GM19239 (cell line): ENCODE data around the gene MSS51.

Source experiments
- DNase-seq: peaks from one replicate; pipeline ENCODE4 v3.0.0; 2011; ENCODE audit warnings: low spot score; ENCODE audit not compliant: insufficient read length
- FAIRE-seq: peaks from 2 replicates; lab custom pipeline; 2011; peaks lifted over from hg19 to GRCh38; lab: Jason Lieb, UNC

The MSS51 gene

DNA sequence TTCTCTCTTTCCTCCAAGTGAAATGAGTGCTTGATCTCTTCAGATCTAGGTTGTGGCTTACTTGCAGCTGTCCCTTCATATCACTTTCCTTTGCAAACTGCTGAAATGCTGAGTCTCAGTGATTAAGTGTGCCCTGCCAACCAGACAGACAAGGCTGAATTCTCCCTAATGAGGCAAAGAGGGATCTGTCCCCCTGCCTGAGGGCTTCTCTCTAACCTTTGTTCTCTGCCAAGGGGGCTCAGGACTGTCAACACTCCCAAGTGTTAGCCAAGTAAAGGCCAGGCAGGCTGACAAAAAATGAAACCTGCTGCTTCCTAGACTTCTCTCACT, at the start of gene MSS51:
TSS of gene MSS51 (minus strand) at position 24 of the 330 bp plus-strand sequence. CDS start 5,277 bp downstream, outside the sequence.
- FAIRE-seq (no peak), DNase-seq (no peak)

DNA sequence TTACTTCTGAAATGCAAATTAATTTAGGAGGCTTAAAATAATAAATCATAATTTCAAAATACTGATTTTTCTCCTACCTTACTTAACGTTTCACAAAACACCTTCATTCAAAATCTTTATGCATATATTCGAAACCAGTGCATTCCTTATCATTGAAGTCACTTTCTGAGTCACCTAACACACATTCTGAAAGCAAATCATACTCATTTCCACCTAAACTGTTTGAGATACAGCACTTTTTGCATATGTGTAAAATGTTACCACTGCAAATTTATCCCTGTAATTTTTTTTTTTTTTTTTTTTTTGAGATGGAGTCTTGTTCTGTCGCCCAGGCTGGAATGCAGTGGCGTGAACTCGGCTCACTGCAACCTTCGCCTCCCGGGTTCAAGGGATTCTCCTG, 46.8 kb upstream of the MSS51 start:
- DNase-seq = no peak
- FAIRE-seq = no peak

DNA sequence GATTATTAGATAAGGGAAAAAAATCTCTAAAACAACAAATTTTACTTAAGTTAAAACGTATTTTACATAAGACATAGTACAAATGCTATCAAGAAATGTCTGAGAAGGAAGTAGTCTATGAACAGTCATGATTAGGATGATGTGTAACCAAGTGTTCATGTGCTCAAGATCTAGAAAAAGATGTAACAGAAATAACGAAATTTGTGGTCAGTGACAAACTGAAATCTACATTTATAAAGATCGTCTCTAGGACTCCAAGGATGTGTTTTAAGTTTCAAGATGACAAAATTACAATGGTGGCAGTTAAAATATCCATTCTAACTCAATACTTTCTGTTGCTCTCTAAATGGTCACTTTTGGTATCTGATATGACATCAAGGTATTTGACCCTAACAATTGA, 45.3 kb upstream of the MSS51 start:
- DNase-seq (no peak), FAIRE-seq (peak; percentile 78)

DNA sequence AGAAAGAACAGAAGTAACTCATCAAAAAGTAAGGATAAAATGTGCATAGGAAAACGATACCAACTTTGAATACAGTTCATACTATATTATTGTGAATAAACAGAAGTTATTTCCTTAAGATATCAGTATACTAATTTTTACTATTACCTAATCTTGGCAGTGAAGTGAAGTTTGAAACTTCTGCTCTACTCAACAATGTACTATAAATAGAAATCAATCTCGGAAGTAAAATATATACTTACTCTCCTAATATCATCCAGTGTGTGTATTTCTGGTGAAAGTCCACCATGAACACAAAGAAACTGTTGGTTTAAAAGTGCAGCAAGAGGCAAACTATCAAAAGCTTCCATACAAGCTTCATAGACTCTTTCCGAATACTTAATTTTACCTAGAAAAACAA, 37.9 kb upstream of the MSS51 start:
- no peak for DNase-seq
- FAIRE-seq = peak; percentile 42

DNA sequence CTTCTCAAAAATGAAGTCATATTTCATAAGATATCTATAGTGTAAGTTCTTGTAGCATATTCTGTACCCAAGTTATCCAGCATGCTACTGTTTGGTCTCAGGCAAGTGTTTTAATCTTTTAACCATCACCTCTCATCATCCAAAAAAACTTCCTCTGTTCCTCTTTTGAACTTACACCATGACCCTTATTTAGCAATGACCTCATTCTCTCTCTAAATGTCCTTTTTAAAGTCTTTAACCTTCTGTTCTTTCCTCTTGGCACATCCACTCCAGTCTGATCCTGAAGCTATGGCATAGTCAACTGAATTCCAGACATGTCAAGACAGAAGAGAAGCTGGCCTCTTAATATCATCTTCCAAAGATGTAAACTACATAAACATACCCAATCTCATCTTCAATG, 36.2 kb upstream of the MSS51 start:
- DNase-seq (no peak), FAIRE-seq (no peak)

DNA sequence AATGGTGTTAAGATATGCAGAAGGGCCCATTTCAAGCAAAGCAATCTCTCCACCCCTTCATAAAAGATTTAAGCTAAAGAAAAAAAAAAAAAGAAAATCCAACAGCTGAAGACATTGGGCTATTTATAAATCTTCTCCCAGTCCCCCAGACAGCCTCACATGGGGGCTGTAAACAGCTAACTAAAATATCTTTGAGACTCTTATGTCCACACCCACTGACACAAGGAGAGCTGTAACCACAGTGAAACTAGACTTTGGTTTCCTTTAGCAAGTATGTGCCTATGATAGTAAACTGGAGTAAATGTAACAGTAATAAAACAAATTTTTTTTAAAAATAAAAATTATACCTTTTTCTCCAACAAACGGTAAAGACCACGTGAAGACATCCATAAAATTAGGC, 33.8 kb upstream of the MSS51 start:
- DNase-seq (no peak), FAIRE-seq (no peak)

DNA sequence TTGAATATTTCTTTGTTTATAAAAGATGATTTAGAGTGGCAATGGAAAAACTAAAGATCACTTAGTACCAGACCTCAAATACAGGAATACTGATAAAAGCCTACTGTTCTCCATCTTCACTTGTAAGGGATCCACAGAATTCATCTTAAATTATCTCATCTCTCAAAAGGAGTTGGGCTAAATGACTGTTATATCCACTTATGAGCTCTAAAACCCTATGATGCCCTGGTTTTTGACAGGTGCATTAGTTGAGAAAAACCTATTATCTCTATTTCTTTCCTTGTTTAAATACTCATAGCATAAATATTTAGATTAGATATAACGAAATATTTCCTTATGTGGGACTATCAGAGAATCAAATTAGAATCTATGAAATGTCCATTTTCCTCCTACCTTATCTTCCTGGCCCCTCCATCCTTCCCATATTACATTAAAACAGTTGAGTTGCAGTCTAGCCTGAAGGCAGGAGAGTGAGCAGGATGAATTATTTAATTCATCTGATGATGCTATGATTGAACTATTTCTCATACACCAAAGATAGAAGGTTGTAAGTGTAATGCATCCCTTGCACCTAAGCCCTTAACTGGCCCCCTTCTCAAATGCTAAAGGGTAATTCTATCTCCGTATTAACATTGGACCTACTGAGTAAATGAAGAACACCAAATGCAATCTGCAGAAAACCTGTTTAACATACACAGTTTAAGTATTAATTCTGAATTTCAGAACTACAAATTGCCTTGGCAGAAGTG, 32.8 kb upstream of the MSS51 start:
- no peak for FAIRE-seq

DNA sequence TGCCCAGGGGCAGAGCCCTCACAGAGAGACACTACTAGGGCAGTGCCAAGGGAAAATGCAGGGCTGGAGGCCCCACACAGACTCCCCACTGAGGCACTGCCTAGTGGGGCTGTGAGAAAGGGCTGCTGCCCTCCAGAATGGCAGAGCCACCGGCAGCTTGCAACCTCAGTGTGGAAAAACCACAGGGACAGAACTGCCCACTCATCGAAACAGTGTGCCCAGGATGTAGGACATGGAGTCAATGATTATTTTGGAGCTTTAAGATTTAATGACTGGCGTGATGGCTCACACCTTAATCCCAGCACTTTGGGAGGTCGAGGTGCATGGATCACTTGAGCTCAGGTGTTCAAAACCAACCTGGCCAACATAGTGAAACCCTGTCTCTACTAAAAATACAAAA, 27.5 kb upstream of the MSS51 start:
- DNase-seq (no peak), FAIRE-seq (no peak)

More for the DNA sequence above, 32.8 kb upstream of the MSS51 start:
- no peak for DNase-seq

DNA sequence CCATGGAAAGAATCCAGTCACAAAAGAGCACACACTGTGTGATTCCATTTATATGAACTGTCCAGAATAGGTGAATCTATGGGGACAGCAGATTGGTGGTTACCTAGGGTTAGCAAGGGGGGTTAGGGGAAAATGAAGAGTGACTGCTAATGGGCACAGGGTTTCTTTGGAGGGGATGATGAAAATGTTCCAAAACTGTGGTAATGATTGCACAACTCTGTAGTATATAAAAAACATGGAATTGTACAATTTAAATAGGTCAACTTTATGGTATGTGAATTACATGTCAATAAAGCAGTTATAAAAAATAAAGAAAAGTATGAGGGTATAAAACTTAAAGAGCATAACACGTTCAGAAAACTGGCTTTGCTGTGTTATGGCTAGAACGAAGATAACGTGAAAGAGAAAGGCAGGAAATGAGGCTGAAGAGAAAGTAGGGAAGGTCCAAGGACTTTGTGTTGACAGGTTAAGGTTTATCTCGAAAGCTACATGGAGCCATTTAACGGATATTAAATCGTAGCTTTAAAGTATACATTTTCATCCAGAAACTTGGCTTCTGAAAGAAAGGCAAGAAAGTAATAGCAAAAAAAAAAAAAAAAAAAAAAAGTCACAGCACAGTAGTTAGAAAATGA, 26.4 kb upstream of the MSS51 start:
- DNase-seq (no peak), FAIRE-seq (no peak)

DNA sequence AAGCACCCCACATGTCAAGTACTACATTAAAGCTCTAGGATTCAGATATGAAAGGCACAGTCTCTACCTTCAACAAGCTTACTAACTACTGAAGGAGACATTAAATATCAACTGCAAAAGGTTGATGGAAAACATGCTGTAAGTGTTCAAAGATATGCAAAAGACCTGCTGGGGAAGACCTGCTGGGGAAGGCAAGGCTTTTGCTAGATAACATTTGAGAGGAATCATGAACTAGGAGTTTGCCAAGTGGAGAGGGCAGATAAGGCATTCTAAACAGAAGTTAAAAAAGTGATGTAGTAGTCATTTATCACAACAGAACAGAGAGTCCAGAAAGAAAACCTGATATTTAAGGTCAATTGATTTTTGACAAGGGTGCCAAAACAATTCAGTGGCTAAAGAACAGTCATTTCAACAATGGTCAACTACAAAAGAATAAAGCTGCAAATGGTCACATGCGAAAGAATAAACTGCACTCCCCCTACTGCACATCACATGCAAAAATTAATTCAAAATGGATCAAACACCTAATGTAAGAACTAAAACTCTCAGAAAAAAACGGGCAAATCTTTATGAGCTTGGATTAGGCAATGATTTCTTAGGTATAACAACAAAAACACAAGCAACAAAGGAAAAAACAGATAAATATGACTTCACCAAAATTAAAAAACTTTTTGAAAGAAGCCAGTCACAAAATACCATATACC, 23.0 kb upstream of the MSS51 start:
- DNase-seq (no peak), FAIRE-seq (no peak)

DNA sequence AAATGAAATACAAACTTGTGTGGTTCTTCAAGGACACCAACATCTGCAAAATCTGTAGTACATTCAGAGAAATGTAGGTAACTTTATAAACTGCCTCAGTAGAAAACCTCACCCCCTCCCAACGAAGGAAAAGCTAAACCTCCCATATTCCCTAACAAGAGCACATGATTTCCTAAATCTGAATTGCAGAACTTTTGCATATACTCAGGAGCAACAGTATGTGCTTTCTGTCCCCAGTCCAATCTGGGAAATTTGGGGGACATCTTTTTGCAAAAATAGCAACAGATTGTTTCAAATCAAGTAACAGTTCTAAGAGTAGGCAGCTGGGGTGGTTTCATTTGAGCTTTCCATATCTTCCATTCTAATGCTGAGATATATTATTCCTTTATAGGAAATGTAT, 15.8 kb upstream of the MSS51 start:
- DNase-seq = no peak
- FAIRE-seq = no peak

DNA sequence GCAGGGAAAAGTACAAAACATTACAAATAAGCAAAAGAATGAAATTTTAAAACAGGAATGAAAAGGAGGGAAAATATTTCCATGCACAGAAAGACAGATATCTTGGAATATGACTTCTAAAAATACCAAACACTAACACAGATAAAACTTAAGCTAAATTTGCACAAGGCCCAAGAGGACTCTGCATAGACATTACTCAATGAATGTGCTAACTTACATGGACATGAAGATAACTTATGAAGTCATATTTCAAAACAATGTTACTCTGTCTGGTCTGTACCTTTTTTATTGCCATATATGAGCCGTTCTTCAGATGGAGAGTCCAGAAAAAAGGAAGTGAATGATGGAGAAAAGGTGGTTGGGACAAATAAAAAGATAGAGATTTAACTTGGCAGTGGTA, 15.0 kb upstream of the MSS51 start:
- FAIRE-seq (no peak), DNase-seq (no peak)

DNA sequence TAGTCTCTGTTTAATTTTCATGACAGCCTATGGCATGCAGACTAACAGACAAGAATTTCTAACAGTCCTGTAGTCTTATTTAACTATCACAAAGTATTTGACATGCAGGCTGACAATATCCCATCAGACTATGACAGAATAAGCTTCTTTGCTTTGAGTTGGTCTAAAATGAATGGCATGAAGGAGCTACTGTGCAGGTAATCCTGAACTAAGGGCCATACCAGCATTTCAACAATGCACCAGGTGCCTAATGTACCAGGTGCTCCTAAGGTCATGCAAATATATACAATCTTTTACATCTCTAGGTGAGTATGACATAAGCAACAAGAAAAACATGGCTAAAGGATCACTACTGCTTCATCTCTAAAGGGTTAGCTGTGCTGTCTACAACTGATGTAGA, 13.6 kb upstream of the MSS51 start:
- DNase-seq = no peak
- FAIRE-seq = no peak

DNA sequence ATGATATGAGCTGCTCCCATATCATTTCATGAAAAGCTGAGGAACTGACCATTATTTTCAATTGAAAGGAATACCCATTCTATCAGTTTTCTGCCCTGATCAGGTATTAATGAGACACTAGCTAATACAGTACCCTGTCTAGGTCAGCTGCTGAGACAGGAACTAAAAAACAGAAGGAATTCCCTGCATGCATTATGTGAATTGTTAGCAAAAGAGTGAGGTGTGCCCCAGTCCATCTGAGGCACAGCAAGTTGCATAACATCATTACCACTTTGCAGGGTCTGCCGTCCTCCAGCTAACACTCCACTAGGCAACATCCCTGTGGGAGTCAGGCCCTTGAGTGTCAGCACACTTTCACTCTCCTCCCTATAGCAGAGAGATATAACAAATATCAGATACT, 11.1 kb upstream of the MSS51 start:
- FAIRE-seq (no peak), DNase-seq (no peak)

DNA sequence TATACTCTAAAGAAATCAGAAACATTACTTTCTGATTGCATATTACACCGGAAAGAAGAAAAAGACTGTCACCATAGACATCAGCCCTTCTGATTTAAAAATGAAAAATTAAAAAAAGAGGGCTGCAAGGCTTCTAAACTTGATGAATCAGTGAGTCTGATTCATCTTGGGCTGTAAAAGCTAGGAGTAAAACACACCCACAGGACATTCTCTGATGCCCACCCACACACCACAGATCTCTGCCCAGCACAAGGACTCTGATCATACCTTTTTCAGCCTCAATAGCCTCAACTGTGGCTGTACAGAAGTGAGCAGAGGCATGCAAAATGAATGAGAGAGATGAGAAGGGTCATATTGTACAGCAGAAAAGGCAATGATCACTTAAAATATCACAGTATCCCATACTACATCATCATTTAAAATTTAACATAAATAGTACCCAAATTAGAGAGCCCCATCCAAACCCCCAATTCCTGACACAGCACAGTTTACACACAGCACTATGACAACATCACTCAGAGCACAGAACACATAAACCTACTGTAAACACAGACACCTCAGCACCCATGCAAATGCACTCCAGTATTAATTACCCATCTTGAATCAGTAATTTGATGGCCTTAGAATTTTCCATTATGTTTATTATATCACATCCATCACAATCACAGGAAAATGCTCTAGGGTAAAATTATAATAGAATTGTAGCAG, 6.4 kb upstream of the MSS51 start:
- no peak for FAIRE-seq
- no peak for DNase-seq

DNA sequence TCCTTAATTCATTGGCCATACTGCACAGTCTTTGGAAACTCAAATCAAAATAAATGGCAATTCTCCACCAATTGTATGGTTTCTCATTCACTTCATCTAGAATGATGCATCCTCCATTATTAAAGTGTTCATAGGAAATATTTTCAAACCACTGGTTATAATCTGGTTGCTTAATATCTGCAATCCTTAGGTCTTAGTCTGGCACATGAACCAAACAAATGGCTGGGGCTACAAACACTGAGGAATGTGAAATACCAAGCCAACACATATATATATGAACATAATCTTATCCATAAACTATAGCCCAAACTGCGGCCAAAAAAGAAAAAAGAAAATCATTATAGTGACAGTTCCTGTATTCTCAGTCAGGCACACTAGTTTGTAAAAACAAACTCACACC, 5.7 kb upstream of the MSS51 start:
- FAIRE-seq = no peak

DNA sequence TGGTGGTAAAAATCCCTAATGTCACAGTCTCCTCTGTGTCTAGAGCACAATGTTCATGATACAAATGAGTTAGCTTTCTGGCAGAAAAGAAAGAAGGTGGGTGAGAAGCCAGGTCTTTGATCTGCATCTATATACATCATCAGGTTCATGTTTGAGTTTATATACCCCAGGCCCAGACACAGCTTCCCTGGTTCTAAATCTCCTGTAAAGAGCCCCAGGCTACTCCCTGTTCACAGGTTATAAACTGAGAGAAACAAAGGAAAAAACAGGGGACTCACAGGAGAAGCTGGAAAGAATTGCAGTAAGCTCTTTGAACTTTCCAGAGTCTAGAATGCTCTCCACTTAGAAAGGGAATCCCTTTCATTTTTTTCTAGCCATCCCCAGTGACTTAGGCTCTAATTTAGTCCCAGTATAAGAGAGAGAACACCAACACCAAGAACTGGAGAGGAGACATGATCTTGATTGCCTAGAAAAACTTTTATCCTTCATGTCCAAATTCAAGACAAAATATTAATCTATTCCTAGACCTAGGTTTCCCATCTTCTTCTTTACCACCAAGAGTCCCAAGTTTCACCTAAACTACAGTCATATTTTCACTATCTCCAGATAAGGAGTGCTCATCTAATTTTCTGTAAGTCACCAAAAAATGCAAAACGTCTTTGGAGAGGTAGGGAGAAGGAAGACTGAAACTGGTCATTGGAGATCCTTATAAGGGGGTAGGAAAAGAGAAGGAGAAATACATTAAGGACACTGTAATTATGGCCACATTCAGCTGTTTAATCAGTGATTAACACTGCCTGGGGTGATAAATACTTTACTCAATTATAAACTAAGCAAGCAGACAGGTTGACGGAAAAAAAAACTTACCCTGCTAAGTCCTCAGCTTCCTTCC, 469 bp downstream of the MSS51 start:
- DNase-seq (no peak), FAIRE-seq (no peak)

More for the DNA sequence above, 5.7 kb upstream of the MSS51 start:
- DNase-seq = no peak

DNA sequence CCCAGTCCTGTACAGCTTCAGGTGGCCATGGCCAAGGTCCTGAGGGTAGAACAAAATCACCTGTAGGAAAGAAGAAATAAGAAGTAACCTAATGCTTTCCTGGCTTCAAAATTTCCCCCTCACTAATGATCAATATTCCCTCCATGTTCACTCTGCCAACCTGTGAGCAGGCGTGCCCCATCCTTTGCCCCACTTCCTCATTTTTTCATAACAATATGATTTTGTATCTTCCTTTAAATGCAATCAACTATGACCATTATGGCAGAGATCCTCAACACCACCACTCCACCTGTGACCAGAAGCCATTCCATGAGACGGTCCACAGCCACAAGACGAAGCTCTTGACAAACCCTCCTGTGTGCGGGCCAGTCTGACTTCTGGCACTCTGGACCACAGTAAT, 7.0 kb downstream of the MSS51 start:
- DNase-seq = no peak
- no peak for FAIRE-seq

DNA sequence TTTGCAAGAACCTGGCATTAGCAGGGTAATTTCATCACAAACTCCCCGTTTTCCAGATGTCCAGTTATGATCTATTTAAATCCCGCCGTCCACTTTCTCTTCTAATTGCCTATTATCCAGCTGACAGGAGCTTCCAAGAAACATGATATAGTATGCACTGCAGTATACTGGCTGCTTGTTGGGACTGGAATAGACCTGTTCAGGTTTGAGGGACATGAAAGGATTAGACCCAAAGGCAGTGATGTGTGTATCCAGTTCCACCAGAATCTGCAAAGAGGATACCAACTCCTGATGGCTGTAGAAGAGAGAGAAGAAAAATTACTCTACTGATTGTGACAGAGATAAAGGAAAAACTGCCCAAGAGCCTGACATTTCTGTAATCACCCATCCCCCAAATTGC, 8.9 kb downstream of the MSS51 start:
- FAIRE-seq = no peak
- DNase-seq = no peak

DNA sequence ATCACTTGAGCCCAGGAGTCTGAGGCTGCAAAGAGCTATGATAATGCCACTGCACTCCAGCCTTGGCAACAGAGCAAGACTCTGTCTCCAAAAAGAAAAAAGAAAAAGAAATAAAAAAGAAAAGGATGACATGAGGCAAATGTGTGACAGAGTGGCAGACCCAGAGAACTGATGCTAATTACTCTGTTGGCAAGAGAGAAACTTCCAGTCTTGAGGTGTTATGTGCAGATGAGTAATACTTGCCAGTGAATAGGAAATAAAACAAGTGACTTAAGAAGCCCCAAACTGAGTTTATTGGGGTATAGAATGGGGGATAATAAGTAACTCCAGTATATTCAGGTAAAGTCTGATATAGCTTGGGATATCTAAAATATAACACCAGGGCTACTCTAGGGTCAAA, 10.1 kb downstream of the MSS51 start:
- FAIRE-seq (no peak), DNase-seq (no peak)
